Uterus (tissue), 2 donors: ENCODE data around the gene KIF26B.

ENCODE experiments used
- CTCF ChIP-seq, 4 experiments: fragments of 200-600 bp in 2 of 4; fragments of 450-650 bp in 2 of 4; sonication (generic) in 2 of 4; IDR thresholded peaks; one replicate each; pipeline ENCODE4 v1.5.1; 2016 to 2019; ENCODE audit warnings: antibody characterized with exemption in 4 of 4, mild to moderate bottlenecking in 2 of 4, moderate library complexity in 1 of 4
- POLR2A ChIP-seq, 2 donors: fragments of 450-650 bp; IDR thresholded peaks; one replicate each; pipeline ENCODE4 v1.6.1; 2016; ENCODE audit warnings: antibody characterized with exemption in 2 of 2, mild to moderate bottlenecking in 1 of 2, moderate library complexity in 1 of 2

GRCh38 chr1:245292141-245292540, 137.4 kb downstream of the KIF26B start:
- TF ChIP-seq CTCF (IDR thresholded peaks at IDR 0.05) (no peak), POLR2A (IDR thresholded peaks at IDR 0.05) (no peak)
